Skeletal muscle satellite cell (primary cell): ENCODE data around the gene MTARC2. TPM values are rescaled to one million over a fixed set of nuclear protein-coding genes. Genes with fewer than 3 reads are reported as not detected.

ENCODE experiments used
- H3K27me3 ChIP-seq: 2 replicates; pipeline ENCODE4 v1.7.0; 2013; ENCODE audit warnings: low read length; ENCODE audit not compliant: control insufficient read depth, insufficient read depth
- H3K36me3 ChIP-seq: 2 replicates; pipeline ENCODE4 v1.7.0; 2013; ENCODE audit warnings: mild to moderate bottlenecking, control low read depth, low read length; ENCODE audit not compliant: insufficient read depth
- H3K4me1 ChIP-seq: 2 replicates; pipeline ENCODE4 v1.7.0; 2013; ENCODE audit warnings: low read length; ENCODE audit not compliant: control insufficient read depth, insufficient read depth
- H3K4me2 ChIP-seq: 2 replicates; pipeline ENCODE4 v1.7.0; 2013; ENCODE audit warnings: mild to moderate bottlenecking, low read length
- H3K4me3 ChIP-seq: 2 replicates; pipeline ENCODE4 v1.7.0; 2013; ENCODE audit warnings: low read length
- H3K9ac ChIP-seq: 2 replicates; pipeline ENCODE4 v1.7.0; 2013; ENCODE audit warnings: mild to moderate bottlenecking, low read depth, low read length, moderate library complexity
- H3K9me3 ChIP-seq: replicated peaks from 2 replicates; pipeline ENCODE4 v1.7.0; 2013; ENCODE audit warnings: mild to moderate bottlenecking, control low read depth, low read length
- total RNA-seq: library from RNA; depleted of rRNA; stranded (reverse); fragments of >200 nt; gene quantifications from 2 replicates; pipeline ENCODE4 v1.2.3, GENCODE V29; 2012; rRNA removed

MTARC2 gene
- 0.66 and 2.3 TPM in 2 replicates for total RNA-seq

GRCh38 chr1:220748089-220748934, at the start of gene MTARC2:
TSS of gene MTARC2 (plus strand) at chr1:220748322. CDS start at chr1:220748532, 210 bp downstream.
- no peaks in the 10 kb centered on the region for H3K36me3 ChIP-seq
- H3K4me1 ChIP-seq = peaks cover 20% of the 10 kb centered on the region
- peak within 1 kb of the TSS; percentile 81 for H3K9ac ChIP-seq
- no peaks in the 10 kb centered on the region for H3K27me3 ChIP-seq
- peak within 1 kb of the TSS; percentile 94 for H3K4me3 ChIP-seq
- H3K9me3 ChIP-seq = no peaks in the 10 kb centered on the region
- peak within 1 kb of the TSS; percentile 85 for H3K4me2 ChIP-seq

- H3K4me3 ChIP-seq = no peak overlapping the region
- H3K4me1 ChIP-seq = no peaks in the 10 kb centered on the region
- no peaks in the 10 kb centered on the region for H3K36me3 ChIP-seq
- no peak overlapping the region for H3K9ac ChIP-seq
- H3K9me3 ChIP-seq = no peaks in the 10 kb centered on the region
- H3K4me2 ChIP-seq = no peak overlapping the region
- no peaks in the 10 kb centered on the region for H3K27me3 ChIP-seq
These were observed 49.5 kb upstream of the MTARC2 start for GRCh38 chr1:220698607-220699016.

GRCh38 chr1:220699044-220699443, 49.1 kb upstream of the MTARC2 start:
- Histone ChIP-seq H3K4me3 (no peak overlapping the region), H3K4me2 (no peak overlapping the region), H3K27me3 (no peaks in the 10 kb centered on the region), H3K4me1 (no peaks in the 10 kb centered on the region), H3K36me3 (no peaks in the 10 kb centered on the region), H3K9ac (no peak overlapping the region), H3K9me3 (no peaks in the 10 kb centered on the region)

GRCh38 chr1:220700556-220701179, 47.5 kb upstream of the MTARC2 start:
- H3K4me3 ChIP-seq = no peak overlapping the region
- no peaks in the 10 kb centered on the region for H3K27me3 ChIP-seq
- H3K4me1 ChIP-seq = no peaks in the 10 kb centered on the region
- H3K9ac ChIP-seq = no peak overlapping the region
- H3K4me2 ChIP-seq = no peak overlapping the region
- no peaks in the 10 kb centered on the region for H3K36me3 ChIP-seq
- no peaks in the 10 kb centered on the region for H3K9me3 ChIP-seq

- no peaks in the 10 kb centered on the region for H3K36me3 ChIP-seq
- H3K4me3 ChIP-seq = no peak overlapping the region
- H3K9ac ChIP-seq = no peak overlapping the region
- H3K4me2 ChIP-seq = no peak overlapping the region
- H3K27me3 ChIP-seq = no peaks in the 10 kb centered on the region
- H3K9me3 ChIP-seq = no peaks in the 10 kb centered on the region
- H3K4me1 ChIP-seq = no peaks in the 10 kb centered on the region
These were observed 46.1 kb upstream of the MTARC2 start for GRCh38 chr1:220701974-220702373.

- no peak overlapping the region for H3K9ac ChIP-seq
- H3K9me3 ChIP-seq = no peaks in the 10 kb centered on the region
- H3K36me3 ChIP-seq = no peaks in the 10 kb centered on the region
- no peak overlapping the region for H3K4me3 ChIP-seq
- no peak overlapping the region for H3K4me2 ChIP-seq
- no peaks in the 10 kb centered on the region for H3K4me1 ChIP-seq
- no peaks in the 10 kb centered on the region for H3K27me3 ChIP-seq
These were observed 45.3 kb upstream of the MTARC2 start for GRCh38 chr1:220702733-220703270.

GRCh38 chr1:220703305-220703704, 44.8 kb upstream of the MTARC2 start:
- Histone ChIP-seq H3K36me3 (no peaks in the 10 kb centered on the region), H3K27me3 (no peaks in the 10 kb centered on the region), H3K9me3 (no peaks in the 10 kb centered on the region), H3K9ac (no peak overlapping the region), H3K4me3 (no peak overlapping the region), H3K4me2 (no peak overlapping the region), H3K4me1 (no peaks in the 10 kb centered on the region)

GRCh38 chr1:220705782-220706181, 42.3 kb upstream of the MTARC2 start:
- Histone ChIP-seq H3K9ac (no peak overlapping the region), H3K9me3 (no peaks in the 10 kb centered on the region), H3K4me1 (no peaks in the 10 kb centered on the region), H3K27me3 (no peaks in the 10 kb centered on the region), H3K4me3 (no peak overlapping the region), H3K4me2 (no peak overlapping the region), H3K36me3 (no peaks in the 10 kb centered on the region)

GRCh38 chr1:220706480-220706879, 41.6 kb upstream of the MTARC2 start:
- H3K9ac ChIP-seq = no peak overlapping the region
- no peak overlapping the region for H3K4me3 ChIP-seq
- H3K9me3 ChIP-seq = no peaks in the 10 kb centered on the region
- no peaks in the 10 kb centered on the region for H3K36me3 ChIP-seq
- no peaks in the 10 kb centered on the region for H3K27me3 ChIP-seq
- H3K4me2 ChIP-seq = no peak overlapping the region
- no peaks in the 10 kb centered on the region for H3K4me1 ChIP-seq

GRCh38 chr1:220707160-220707559, 41.0 kb upstream of the MTARC2 start:
- Histone ChIP-seq H3K9me3 (no peaks in the 10 kb centered on the region), H3K4me3 (no peak overlapping the region), H3K4me1 (no peaks in the 10 kb centered on the region), H3K9ac (no peak overlapping the region), H3K36me3 (no peaks in the 10 kb centered on the region), H3K4me2 (no peak overlapping the region), H3K27me3 (no peaks in the 10 kb centered on the region)

- H3K4me3 ChIP-seq = no peak overlapping the region
- H3K36me3 ChIP-seq = no peaks in the 10 kb centered on the region
- no peaks in the 10 kb centered on the region for H3K27me3 ChIP-seq
- no peaks in the 10 kb centered on the region for H3K4me1 ChIP-seq
- no peaks in the 10 kb centered on the region for H3K9me3 ChIP-seq
- no peak overlapping the region for H3K4me2 ChIP-seq
- no peak overlapping the region for H3K9ac ChIP-seq
These were observed 39.9 kb upstream of the MTARC2 start for GRCh38 chr1:220708244-220708643.
